Tibial nerve (tissue), 4 donors: ENCODE results near the gene JMJD1C. TPM values are rescaled to one million over a fixed set of nuclear protein-coding genes. Genes with fewer than 3 reads are reported as not detected.

Experiments
- DNase-seq, 2 donors: peaks; one replicate each; pipeline ENCODE4 v3.0.0-alpha.2; 2019; ENCODE audit warnings: low spot score in 2 of 2
- H3K27ac ChIP-seq, 4 donors: fragments of 200-600 bp; sonication (generic) in 3 of 4; one replicate each; pipeline ENCODE4 v1.5.1; 2017 to 2019; ENCODE audit warnings: mild to moderate bottlenecking in 1 of 4
- H3K27me3 ChIP-seq, 2 donors: fragments of 200-600 bp; sonication (generic) in 1 of 2; one replicate each; pipeline versions ENCODE4 v1.5.1 to v1.6.0; 2017 to 2019
- H3K36me3 ChIP-seq, 3 donors: fragments of 200-600 bp; sonication (generic); one replicate each; pipeline ENCODE4 v1.5.1; 2018 to 2019
- H3K4me1 ChIP-seq, 4 donors: fragments of 200-600 bp; sonication (generic) in 3 of 4; one replicate each; pipeline ENCODE4 v1.5.1; 2017 to 2019
- H3K4me3 ChIP-seq, 4 donors: fragments of 200-600 bp; sonication (generic) in 3 of 4; one replicate each; pipeline ENCODE4 v1.5.1; 2017 to 2019; ENCODE audit warnings: mild to moderate bottlenecking in 1 of 4, moderate library complexity in 1 of 4
- H3K9me3 ChIP-seq, 4 donors: fragments of 200-600 bp; sonication (generic) in 3 of 4; one replicate each; pipeline ENCODE4 v1.5.1; 2017 to 2019
- EP300 ChIP-seq, 2 donors: sonication (generic); formaldehyde crosslinking; IDR thresholded peaks; one replicate each; pipeline ENCODE4 v1.6.1; 2017; ENCODE audit warnings: antibody characterized with exemption in 2 of 2, mild to moderate bottlenecking in 1 of 2
- POLR2A ChIP-seq, 2 donors: fragments of 450-650 bp; IDR thresholded peaks; one replicate each; pipeline ENCODE4 v1.6.1; 2017; ENCODE audit warnings: antibody characterized with exemption in 2 of 2, mild to moderate bottlenecking in 2 of 2, moderate library complexity in 2 of 2
- WGBS, 2 donors: methylation state at CpG; one replicate each; pipeline ENCODE4 v1.1.5; 2018; 5-methylcytosine and 5-hydroxymethylcytosine counted together
- total RNA-seq, 4 donors: library from RNA; depleted of rRNA; stranded (reverse); fragments of >200 nt; gene quantifications; one replicate each; pipeline ENCODE4 v1.1.0, GENCODE V29; 2016
- TF ChIP-seq, protein P1 (sequence below), 5 experiments: fragments of 200-600 bp in 3 of 5; fragments of 450-650 bp in 2 of 5; sonication (generic) in 3 of 5; IDR thresholded peaks; one replicate each; pipeline ENCODE4 v1.5.1; 2016 to 2019; ENCODE audit warnings: antibody characterized with exemption in 5 of 5, mild to moderate bottlenecking in 3 of 5, moderate library complexity in 2 of 5

Gene JMJD1C
- total RNA-seq, 4 donors from 2014 or later: 100 to 156 (median 131) TPM

DNA sequence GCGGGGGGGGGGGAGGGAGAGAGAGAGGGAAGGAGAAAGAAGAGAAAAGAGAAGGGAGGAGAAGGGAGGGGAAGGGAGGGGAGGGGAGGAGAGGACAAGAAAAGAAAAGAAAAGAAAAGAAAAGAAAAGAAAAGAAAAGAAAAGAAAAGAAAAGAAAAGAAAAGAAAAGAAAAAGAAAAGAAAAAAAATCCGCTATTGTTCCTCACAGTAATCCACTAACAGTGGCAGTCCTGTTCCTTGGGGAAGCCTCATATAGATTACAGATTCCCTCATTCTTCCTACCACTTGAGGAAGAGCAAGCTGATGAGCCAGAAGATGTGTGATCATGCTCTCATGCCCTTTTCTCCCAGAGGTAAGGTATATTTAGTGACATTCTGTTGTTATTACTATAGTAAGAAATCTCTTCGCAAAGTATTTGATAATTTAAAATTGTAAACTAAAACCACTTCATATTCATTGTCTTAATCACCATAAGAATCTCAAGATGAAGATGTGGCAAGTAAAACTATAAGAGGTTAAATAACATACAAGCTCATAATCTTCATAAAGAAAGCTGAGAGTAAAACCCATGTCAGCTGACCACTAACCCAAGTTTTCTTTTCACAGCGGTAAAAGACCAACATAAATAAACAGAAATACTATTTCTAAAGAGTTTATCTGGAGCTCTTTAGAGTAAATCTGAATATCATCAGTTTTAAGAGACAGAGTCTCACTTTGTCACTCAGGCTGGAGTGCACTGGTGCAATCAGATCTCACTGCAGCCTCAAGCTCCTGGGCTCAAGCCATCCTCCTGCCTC is 128.1 kb downstream of the JMJD1C start:
- Histone ChIP-seq H3K9me3 (no peaks in the 10 kb centered on the region), H3K4me3 (no peak overlapping the region), H3K4me1 (no peaks in the 10 kb centered on the region), H3K27me3 (no peaks in the 10 kb centered on the region), H3K27ac (no peak overlapping the region), H3K36me3 (no peaks in the 10 kb centered on the region)
- 92 to 93% methylated on average over 4 of the region's 4 CpGs for WGBS, 2 donors
- no peak for DNase-seq
- TF ChIP-seq POLR2A (IDR thresholded peaks at IDR 0.05): no peak
- TF ChIP-seq EP300 (IDR thresholded peaks at IDR 0.05): no peak
- TF ChIP-seq, protein P1, sequence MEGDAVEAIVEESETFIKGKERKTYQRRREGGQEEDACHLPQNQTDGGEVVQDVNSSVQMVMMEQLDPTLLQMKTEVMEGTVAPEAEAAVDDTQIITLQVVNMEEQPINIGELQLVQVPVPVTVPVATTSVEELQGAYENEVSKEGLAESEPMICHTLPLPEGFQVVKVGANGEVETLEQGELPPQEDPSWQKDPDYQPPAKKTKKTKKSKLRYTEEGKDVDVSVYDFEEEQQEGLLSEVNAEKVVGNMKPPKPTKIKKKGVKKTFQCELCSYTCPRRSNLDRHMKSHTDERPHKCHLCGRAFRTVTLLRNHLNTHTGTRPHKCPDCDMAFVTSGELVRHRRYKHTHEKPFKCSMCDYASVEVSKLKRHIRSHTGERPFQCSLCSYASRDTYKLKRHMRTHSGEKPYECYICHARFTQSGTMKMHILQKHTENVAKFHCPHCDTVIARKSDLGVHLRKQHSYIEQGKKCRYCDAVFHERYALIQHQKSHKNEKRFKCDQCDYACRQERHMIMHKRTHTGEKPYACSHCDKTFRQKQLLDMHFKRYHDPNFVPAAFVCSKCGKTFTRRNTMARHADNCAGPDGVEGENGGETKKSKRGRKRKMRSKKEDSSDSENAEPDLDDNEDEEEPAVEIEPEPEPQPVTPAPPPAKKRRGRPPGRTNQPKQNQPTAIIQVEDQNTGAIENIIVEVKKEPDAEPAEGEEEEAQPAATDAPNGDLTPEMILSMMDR (IDR thresholded peaks at IDR 0.05): no peak

- peaks cover 0 to 6% (median 0%) of the 10 kb centered on the region in 4 donors for H3K4me1 ChIP-seq
- H3K27me3 ChIP-seq: no peaks in the 10 kb centered on the region
- no peaks in the 10 kb centered on the region for H3K36me3 ChIP-seq
- TF ChIP-seq, protein P1 (IDR thresholded peaks at IDR 0.05): no peak
- no peak for TF ChIP-seq EP300 (IDR thresholded peaks at IDR 0.05)
- no peak for TF ChIP-seq POLR2A (IDR thresholded peaks at IDR 0.05)
- H3K9me3 ChIP-seq: no peaks in the 10 kb centered on the region
- no peak overlapping the region for H3K27ac ChIP-seq
- 85 to 91% methylated on average over 5 of the region's 5 CpGs for WGBS, 2 donors
- H3K4me3 ChIP-seq: no peak overlapping the region
- DNase-seq: no peak
These were observed 134.2 kb downstream of the JMJD1C start for GRCh38 chr10:63331586-63331985.

DNA sequence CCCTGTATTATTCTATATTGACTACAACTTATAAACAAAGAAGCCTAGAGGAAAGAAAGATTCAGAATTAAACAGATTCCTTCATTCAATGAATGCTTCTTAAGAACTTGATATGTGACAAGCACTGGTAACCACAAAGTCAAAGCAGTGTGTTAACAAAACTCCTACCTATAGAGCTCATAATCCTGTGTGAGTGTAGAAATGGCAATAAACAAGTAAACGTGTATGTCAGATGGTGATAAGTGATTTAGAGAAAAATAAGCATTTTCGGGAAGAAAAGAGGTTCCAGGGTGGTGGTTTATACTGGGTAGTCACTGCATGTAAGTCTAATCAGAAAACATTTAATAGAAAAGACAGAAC is 141.3 kb downstream of the JMJD1C start:
- TF ChIP-seq POLR2A (IDR thresholded peaks at IDR 0.05): no peak
- TF ChIP-seq, protein P1 (IDR thresholded peaks at IDR 0.05): no peak
- TF ChIP-seq EP300 (IDR thresholded peaks at IDR 0.05): no peak
- Histone ChIP-seq H3K27me3 (no peaks in the 10 kb centered on the region), H3K4me1 (peaks cover 0 to 12% (median 0%) of the 10 kb centered on the region in 4 donors), H3K9me3 (no peaks in the 10 kb centered on the region), H3K36me3 (no peaks in the 10 kb centered on the region), H3K27ac (no peak overlapping the region), H3K4me3 (no peak overlapping the region)
- WGBS, 2 donors: 51 to 60% methylated on average over 2 of the region's 2 CpGs
- no peak for DNase-seq

GRCh38 chr10:63323701-63324494 is 141.9 kb downstream of the JMJD1C start:
- no peak for DNase-seq
- Histone ChIP-seq H3K27ac (no peak overlapping the region), H3K4me1 (peaks cover 0 to 12% (median 0%) of the 10 kb centered on the region in 4 donors), H3K27me3 (no peaks in the 10 kb centered on the region), H3K9me3 (no peaks in the 10 kb centered on the region), H3K4me3 (no peak overlapping the region), H3K36me3 (no peaks in the 10 kb centered on the region)
- 82 to 87% methylated on average over 6 of the region's 6 CpGs for WGBS, 2 donors
- TF ChIP-seq POLR2A (IDR thresholded peaks at IDR 0.05) (no peak), EP300 (IDR thresholded peaks at IDR 0.05) (no peak)
- TF ChIP-seq, protein P1 (IDR thresholded peaks at IDR 0.05): no peak

- DNase-seq: no peak
- Histone ChIP-seq H3K36me3 (no peaks in the 10 kb centered on the region), H3K9me3 (no peaks in the 10 kb centered on the region), H3K4me1 (peaks cover 0 to 15% (median 0%) of the 10 kb centered on the region in 4 donors), H3K4me3 (no peak overlapping the region), H3K27ac (no peak overlapping the region), H3K27me3 (no peaks in the 10 kb centered on the region)
- 36 to 53% methylated on average over 1 of the region's 1 CpG for WGBS, 2 donors
- no peak for TF ChIP-seq EP300 (IDR thresholded peaks at IDR 0.05)
- TF ChIP-seq, protein P1 (IDR thresholded peaks at IDR 0.05): no peak
- no peak for TF ChIP-seq POLR2A (IDR thresholded peaks at IDR 0.05)
These were observed 145.1 kb downstream of the JMJD1C start for GRCh38 chr10:63320683-63321082.
